WTC11 (cell line): ENCODE results near the gene ACADVL. TPM values are rescaled to one million over a fixed set of nuclear protein-coding genes. Genes with fewer than 3 reads are reported as not detected.

Experiments
- ATAC-seq: fragments of 200-7000 bp; cut with Tn5 transposase; 2 replicates; pipeline ENCODE4 v1.10.0; 2021; ENCODE audit warnings: mild to moderate bottlenecking, moderate library complexity
- CTCF ChIA-PET: fragments of 300-600 bp; sonication (Branson Sonifier 250); formaldehyde crosslinking; loops from one replicate; lab custom pipeline; 2021; ENCODE audit warnings: antibody characterized with exemption; lab: Charles Lee
- POLR2A ChIA-PET: fragments of 350-600 bp; sonication (Branson Sonifier 250); formaldehyde crosslinking; loops from one replicate; lab custom pipeline; 2021; ENCODE audit warnings: antibody characterized with exemption; lab: Charles Lee
- DNase-seq: peaks from one replicate; pipeline ENCODE4 v3.0.0; 2021; ENCODE audit warnings: low spot score
- H3K27ac Mint-ChIP-seq: 2 replicates; pipeline ENCODE4 v1.8.0; 2021; ENCODE audit warnings: mixed read lengths
- H3K27me3 Mint-ChIP-seq: 2 replicates; pipeline ENCODE4 v1.8.0; 2021; ENCODE audit warnings: low read depth, mild to moderate bottlenecking, moderate library complexity, mixed read lengths
- H3K36me3 Mint-ChIP-seq: 2 replicates; pipeline ENCODE4 v1.8.0; 2021; ENCODE audit warnings: mixed read lengths
- H3K4me1 Mint-ChIP-seq: 2 replicates; pipeline ENCODE4 v1.8.0; 2022; ENCODE audit warnings: mixed read lengths
- H3K4me3 Mint-ChIP-seq: 2 replicates; pipeline ENCODE4 v1.8.0; 2021; ENCODE audit warnings: mild to moderate bottlenecking, moderate library complexity, mixed read lengths
- H3K9me3 Mint-ChIP-seq: 2 replicates; pipeline ENCODE4 v1.8.0; 2021; ENCODE audit warnings: mixed read lengths
- CREM ChIP-seq: sonication (generic); formaldehyde crosslinking; IDR thresholded peaks from 2 replicates; pipeline ENCODE4 v1.8.1; 2022; ENCODE audit warnings: mild to moderate bottlenecking, missing genetic modification reagents, moderate library complexity
- JUN ChIP-seq: sonication (generic); formaldehyde crosslinking; IDR thresholded peaks from 2 replicates; pipeline ENCODE4 v1.8.0; 2023; ENCODE audit warnings: mild to moderate bottlenecking, missing genetic modification reagents
- NR2C2 ChIP-seq: sonication (generic); formaldehyde crosslinking; IDR thresholded peaks from 2 replicates; pipeline ENCODE4 v1.8.0; 2022; ENCODE audit warnings: mild to moderate bottlenecking, missing genetic modification reagents
- RORB ChIP-seq: fragments of 250-450 bp; sonication (Bioruptor Pico); IDR thresholded peaks from 2 replicates; pipeline ENCODE4 v1.9.0; 2021; ENCODE audit warnings: mild to moderate bottlenecking
- TCF7 ChIP-seq: sonication (generic); formaldehyde crosslinking; IDR thresholded peaks from 2 replicates; pipeline ENCODE4 v1.8.0; 2022; ENCODE audit warnings: mild to moderate bottlenecking, low read depth, missing genetic modification reagents, moderate library complexity
- TEAD1 ChIP-seq: sonication (generic); formaldehyde crosslinking; IDR thresholded peaks from 2 replicates; pipeline ENCODE4 v1.8.0; 2022; ENCODE audit warnings: mild to moderate bottlenecking, missing genetic modification reagents
- TP53 ChIP-seq: sonication (generic); formaldehyde crosslinking; IDR thresholded peaks from 2 replicates; pipeline ENCODE4 v1.8.1; 2023; ENCODE audit warnings: mild to moderate bottlenecking, missing genetic modification reagents
- ZNF423 ChIP-seq: fragments of 250-450 bp; sonication (Bioruptor Pico); IDR thresholded peaks from 2 replicates; pipeline ENCODE4 v2.1.2; 2022; ENCODE audit warnings: mild to moderate bottlenecking, moderate library complexity
- total RNA-seq: library from RNA; stranded (reverse); gene quantifications from 3 replicates; pipeline ENCODE4 v1.2.3, GENCODE V29; 2021
- TF ChIP-seq, protein P1 (sequence below): fragments of 200-600 bp; IDR thresholded peaks from 2 replicates; pipeline ENCODE4 v1.8.0; 2022; ENCODE audit warnings: antibody characterized with exemption
- TF ChIP-seq, protein P2 (sequence below): fragments of 250-450 bp; sonication (Bioruptor Pico); IDR thresholded peaks from 2 replicates; pipeline ENCODE4 v1.8.0; 2021; ENCODE audit warnings: mild to moderate bottlenecking
- TF ChIP-seq, protein P3 (sequence below): sonication (generic); formaldehyde crosslinking; IDR thresholded peaks from 2 replicates; pipeline ENCODE4 v1.8.0; 2022; ENCODE audit warnings: mild to moderate bottlenecking, missing genetic modification reagents
- TF ChIP-seq, protein P4 (sequence below): fragments of 250-450 bp; sonication (Bioruptor Pico); IDR thresholded peaks from 2 replicates; pipeline ENCODE4 v1.9.0; 2021; ENCODE audit warnings: mild to moderate bottlenecking, borderline replicate concordance
- TF ChIP-seq, protein P5 (sequence below): sonication (generic); formaldehyde crosslinking; IDR thresholded peaks from 2 replicates; pipeline ENCODE4 v1.8.0; 2022; ENCODE audit warnings: mild to moderate bottlenecking, missing genetic modification reagents
- TF ChIP-seq, protein P6 (sequence below): sonication (generic); formaldehyde crosslinking; IDR thresholded peaks from 2 replicates; pipeline ENCODE4 v1.8.1; 2023; ENCODE audit warnings: mild to moderate bottlenecking, missing genetic modification reagents, borderline replicate concordance

The ACADVL gene
- total RNA-seq, 1 experiment from 2014 or later, result 236 TPM

DNA sequence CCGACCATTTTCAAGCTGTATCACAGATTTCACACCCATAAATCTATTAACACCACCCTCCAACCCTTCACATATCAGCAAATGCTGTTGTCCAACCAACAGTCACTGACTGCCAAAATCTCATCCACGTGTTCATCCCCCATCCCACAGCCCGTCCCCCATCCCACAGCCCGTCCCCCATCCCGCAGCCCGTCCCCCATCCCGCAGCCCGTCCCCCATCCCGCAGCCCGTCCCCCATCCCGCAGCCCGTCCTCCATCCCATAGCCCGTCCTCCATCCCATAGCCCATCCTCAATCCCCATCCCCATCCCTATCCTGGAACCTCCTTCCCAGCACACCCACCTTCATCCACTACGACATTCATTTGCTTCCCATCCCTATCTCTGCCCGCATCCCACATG is 14.2 kb upstream of the ACADVL start (continued):
- TF ChIP-seq, protein P1, sequence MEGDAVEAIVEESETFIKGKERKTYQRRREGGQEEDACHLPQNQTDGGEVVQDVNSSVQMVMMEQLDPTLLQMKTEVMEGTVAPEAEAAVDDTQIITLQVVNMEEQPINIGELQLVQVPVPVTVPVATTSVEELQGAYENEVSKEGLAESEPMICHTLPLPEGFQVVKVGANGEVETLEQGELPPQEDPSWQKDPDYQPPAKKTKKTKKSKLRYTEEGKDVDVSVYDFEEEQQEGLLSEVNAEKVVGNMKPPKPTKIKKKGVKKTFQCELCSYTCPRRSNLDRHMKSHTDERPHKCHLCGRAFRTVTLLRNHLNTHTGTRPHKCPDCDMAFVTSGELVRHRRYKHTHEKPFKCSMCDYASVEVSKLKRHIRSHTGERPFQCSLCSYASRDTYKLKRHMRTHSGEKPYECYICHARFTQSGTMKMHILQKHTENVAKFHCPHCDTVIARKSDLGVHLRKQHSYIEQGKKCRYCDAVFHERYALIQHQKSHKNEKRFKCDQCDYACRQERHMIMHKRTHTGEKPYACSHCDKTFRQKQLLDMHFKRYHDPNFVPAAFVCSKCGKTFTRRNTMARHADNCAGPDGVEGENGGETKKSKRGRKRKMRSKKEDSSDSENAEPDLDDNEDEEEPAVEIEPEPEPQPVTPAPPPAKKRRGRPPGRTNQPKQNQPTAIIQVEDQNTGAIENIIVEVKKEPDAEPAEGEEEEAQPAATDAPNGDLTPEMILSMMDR, result no peak
- TF ChIP-seq RORB (CRISPR knock-in tag) (no peak), NR2C2 (no peak), TCF7 (CRISPR knock-in tag) (no peak), JUN (no peak), TEAD1 (no peak), CREM (CRISPR knock-in tag) (no peak)
- TF ChIP-seq, protein P2, sequence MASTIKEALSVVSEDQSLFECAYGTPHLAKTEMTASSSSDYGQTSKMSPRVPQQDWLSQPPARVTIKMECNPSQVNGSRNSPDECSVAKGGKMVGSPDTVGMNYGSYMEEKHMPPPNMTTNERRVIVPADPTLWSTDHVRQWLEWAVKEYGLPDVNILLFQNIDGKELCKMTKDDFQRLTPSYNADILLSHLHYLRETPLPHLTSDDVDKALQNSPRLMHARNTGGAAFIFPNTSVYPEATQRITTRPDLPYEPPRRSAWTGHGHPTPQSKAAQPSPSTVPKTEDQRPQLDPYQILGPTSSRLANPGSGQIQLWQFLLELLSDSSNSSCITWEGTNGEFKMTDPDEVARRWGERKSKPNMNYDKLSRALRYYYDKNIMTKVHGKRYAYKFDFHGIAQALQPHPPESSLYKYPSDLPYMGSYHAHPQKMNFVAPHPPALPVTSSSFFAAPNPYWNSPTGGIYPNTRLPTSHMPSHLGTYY (CRISPR knock-in tag), result no peak
- TF ChIP-seq, protein P3, sequence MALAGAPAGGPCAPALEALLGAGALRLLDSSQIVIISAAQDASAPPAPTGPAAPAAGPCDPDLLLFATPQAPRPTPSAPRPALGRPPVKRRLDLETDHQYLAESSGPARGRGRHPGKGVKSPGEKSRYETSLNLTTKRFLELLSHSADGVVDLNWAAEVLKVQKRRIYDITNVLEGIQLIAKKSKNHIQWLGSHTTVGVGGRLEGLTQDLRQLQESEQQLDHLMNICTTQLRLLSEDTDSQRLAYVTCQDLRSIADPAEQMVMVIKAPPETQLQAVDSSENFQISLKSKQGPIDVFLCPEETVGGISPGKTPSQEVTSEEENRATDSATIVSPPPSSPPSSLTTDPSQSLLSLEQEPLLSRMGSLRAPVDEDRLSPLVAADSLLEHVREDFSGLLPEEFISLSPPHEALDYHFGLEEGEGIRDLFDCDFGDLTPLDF (CRISPR knock-in tag), result no peak

DNA sequence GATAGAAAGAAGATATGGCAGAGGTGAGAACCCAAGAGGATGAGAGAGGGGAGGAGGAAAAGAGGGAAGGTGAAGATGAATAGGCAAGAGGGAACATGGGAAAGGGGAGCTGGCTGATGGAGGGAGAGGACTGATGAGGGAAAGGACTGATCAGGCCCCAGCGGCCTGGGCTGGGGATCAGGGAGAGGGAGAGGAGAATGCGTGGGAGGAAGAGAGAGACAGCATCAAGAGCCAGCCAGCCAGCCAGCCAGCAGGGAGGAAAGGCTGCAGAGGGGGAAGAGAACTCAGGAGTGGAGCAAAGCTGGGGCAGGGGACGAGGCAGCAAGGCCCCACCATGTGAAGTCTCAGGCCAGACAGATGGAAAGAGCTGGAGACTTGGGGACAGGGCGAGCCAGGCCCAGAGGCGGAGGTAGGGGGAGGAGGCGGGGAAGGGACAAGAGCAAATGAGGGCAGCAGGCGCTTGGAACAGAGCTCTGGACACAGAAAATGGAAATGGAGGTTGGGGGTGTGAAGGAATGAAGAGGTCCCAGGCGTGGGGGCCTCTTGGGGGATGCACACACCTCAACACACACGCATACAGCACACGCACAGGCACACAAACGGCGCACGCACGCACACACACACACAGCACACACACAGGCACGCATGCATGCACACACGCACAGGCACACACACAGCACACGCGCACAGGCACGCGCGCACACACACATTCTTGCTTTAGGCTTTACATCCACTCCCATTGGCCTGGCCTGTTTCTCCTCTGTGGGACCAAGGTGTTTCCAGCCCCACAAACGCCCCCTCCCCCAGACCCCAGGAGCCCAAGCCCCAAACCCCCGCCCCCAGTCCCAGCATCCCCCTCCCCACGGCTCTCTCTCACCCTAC is 12.4 kb upstream of the ACADVL start:
- Mint-ChIP-seq H3K27ac (peak overlapping the region; percentile 29; the same call in 1 of the 2 replicates), H3K4me1 (peaks cover 55% of the 10 kb centered on the region), H3K4me3 (peak overlapping the region; percentile 59), H3K9me3 (no peaks in the 10 kb centered on the region), H3K36me3 (peaks cover 11% of the 10 kb centered on the region), H3K27me3 (no peaks in the 10 kb centered on the region)
- ChIA-PET POLR2A (interaction anchor here (0.6 to 1.4 kb wide), 4 partner anchors 13 to 280 kb away, joined by 3 to 8 read pairs (median 4); partner anchors contain the start of genes ACADVL and DLG4), CTCF (interaction anchor here (0.7 to 3.1 kb wide), 10 partner anchors 11 to 161 kb away, joined by 3 to 24 read pairs (median 5); partner anchors contain the start of genes ACADVL and DLG4)
- ATAC-seq (no peak), DNase-seq (no peak)
- TF ChIP-seq, protein P4, sequence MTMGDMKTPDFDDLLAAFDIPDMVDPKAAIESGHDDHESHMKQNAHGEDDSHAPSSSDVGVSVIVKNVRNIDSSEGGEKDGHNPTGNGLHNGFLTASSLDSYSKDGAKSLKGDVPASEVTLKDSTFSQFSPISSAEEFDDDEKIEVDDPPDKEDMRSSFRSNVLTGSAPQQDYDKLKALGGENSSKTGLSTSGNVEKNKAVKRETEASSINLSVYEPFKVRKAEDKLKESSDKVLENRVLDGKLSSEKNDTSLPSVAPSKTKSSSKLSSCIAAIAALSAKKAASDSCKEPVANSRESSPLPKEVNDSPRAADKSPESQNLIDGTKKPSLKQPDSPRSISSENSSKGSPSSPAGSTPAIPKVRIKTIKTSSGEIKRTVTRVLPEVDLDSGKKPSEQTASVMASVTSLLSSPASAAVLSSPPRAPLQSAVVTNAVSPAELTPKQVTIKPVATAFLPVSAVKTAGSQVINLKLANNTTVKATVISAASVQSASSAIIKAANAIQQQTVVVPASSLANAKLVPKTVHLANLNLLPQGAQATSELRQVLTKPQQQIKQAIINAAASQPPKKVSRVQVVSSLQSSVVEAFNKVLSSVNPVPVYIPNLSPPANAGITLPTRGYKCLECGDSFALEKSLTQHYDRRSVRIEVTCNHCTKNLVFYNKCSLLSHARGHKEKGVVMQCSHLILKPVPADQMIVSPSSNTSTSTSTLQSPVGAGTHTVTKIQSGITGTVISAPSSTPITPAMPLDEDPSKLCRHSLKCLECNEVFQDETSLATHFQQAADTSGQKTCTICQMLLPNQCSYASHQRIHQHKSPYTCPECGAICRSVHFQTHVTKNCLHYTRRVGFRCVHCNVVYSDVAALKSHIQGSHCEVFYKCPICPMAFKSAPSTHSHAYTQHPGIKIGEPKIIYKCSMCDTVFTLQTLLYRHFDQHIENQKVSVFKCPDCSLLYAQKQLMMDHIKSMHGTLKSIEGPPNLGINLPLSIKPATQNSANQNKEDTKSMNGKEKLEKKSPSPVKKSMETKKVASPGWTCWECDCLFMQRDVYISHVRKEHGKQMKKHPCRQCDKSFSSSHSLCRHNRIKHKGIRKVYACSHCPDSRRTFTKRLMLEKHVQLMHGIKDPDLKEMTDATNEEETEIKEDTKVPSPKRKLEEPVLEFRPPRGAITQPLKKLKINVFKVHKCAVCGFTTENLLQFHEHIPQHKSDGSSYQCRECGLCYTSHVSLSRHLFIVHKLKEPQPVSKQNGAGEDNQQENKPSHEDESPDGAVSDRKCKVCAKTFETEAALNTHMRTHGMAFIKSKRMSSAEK (CRISPR knock-in tag), result no peak
- no peak for TF ChIP-seq ZNF423
- TF ChIP-seq, protein P5, sequence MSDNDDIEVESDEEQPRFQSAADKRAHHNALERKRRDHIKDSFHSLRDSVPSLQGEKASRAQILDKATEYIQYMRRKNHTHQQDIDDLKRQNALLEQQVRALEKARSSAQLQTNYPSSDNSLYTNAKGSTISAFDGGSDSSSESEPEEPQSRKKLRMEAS (CRISPR knock-in tag), result no peak
- no peak for TF ChIP-seq TP53 (CRISPR knock-in tag)
- TF ChIP-seq, protein P6, sequence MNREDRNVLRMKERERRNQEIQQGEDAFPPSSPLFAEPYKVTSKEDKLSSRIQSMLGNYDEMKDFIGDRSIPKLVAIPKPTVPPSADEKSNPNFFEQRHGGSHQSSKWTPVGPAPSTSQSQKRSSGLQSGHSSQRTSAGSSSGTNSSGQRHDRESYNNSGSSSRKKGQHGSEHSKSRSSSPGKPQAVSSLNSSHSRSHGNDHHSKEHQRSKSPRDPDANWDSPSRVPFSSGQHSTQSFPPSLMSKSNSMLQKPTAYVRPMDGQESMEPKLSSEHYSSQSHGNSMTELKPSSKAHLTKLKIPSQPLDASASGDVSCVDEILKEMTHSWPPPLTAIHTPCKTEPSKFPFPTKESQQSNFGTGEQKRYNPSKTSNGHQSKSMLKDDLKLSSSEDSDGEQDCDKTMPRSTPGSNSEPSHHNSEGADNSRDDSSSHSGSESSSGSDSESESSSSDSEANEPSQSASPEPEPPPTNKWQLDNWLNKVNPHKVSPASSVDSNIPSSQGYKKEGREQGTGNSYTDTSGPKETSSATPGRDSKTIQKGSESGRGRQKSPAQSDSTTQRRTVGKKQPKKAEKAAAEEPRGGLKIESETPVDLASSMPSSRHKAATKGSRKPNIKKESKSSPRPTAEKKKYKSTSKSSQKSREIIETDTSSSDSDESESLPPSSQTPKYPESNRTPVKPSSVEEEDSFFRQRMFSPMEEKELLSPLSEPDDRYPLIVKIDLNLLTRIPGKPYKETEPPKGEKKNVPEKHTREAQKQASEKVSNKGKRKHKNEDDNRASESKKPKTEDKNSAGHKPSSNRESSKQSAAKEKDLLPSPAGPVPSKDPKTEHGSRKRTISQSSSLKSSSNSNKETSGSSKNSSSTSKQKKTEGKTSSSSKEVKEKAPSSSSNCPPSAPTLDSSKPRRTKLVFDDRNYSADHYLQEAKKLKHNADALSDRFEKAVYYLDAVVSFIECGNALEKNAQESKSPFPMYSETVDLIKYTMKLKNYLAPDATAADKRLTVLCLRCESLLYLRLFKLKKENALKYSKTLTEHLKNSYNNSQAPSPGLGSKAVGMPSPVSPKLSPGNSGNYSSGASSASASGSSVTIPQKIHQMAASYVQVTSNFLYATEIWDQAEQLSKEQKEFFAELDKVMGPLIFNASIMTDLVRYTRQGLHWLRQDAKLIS (CRISPR knock-in tag), result no peak
